Suppressor macrophage treated with lipopolysaccharide for 1 hour (primary cell): ENCODE measurements around the gene MAJIN.
"Not testable (repeated sequence)": the region's sequence is repeated elsewhere in the genome, so short reads cannot be mapped to it uniquely, and the experiment has no call there.

ENCODE experiments used
- DNase-seq, 3 donors: peaks; one replicate each; pipeline ENCODE4 v3.0.0-alpha.2; 2020 to 2022

MAJIN gene, protein sequence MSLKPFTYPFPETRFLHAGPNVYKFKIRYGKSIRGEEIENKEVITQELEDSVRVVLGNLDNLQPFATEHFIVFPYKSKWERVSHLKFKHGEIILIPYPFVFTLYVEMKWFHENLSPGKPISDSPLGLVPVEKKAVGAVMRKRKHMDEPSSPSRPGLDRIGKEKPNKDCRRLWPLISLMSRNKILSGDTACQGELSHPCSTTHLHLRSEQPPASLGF

DNA sequence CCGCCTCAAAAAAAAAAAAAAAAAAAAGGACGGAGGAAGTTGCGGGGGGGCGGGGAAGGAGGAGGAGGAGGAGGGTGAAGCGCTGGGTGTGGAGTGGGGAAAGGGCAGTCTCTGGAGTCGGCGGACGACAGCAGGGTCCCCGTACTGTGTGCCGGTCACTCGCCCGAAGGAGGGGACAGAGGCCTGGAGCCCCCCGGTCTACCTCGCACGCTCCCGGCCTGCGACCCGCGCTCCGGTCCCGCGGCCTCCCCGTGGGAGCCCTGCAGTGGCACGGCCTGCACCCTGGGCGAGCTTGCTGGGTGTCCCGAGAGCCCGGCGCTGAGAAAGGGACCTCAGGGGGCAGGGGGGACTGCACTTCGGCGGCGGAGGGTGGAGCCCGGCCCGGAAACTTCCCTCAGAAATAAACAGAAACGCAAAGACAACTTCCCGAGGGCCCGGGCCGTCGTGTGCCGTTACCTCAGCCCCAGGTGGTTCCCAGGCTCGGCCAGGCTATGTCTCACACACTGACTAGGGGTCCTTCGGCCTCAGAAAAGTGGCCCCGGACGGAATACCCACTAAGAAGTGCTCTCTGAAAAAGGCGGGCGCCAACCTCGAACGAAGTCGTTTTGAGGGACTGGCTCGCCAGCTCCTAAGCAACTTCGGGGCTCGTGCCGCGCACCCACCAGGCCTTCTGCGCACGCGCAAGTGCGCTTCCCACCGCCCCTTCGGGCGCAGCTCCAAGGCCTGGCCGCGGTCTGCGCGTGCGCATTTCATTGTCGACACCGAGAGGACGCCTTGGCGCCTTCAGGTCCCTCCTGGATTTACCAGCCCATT lies at the start of gene MAJIN:
Gene MAJIN (minus strand): TSS at position 688 of the 813 bp plus-strand sequence. CDS start 12,703 bp downstream, outside the sequence.
- DNase-seq = peak; percentile 89 to 95 (median 95)

GRCh38 chr11:65021509-65021908 lies 49.6 kb upstream of the MAJIN start:
- no peak for DNase-seq

DNA sequence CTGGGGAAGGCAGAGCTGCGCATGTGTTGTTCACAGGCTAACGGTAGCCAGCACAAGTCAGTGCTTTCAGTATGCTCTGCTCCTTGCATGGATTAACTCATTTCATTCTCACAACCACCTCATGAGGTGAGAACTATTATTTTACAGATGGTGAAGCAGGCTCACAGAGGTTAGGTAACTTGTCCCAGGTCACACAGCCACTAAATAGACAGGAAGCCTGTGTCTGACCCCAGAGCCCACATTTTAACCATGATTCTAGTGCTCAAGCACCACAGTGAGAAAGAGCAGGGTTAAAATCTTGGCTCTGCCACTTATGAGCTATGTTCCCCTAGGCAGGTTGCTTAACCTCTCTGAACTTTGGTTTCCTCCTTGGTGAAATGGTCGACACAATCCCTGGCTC lies 49.1 kb upstream of the MAJIN start:
- DNase-seq = no peak

GRCh38 chr11:65019824-65020223 lies 47.9 kb upstream of the MAJIN start:
- DNase-seq = no peak

DNA sequence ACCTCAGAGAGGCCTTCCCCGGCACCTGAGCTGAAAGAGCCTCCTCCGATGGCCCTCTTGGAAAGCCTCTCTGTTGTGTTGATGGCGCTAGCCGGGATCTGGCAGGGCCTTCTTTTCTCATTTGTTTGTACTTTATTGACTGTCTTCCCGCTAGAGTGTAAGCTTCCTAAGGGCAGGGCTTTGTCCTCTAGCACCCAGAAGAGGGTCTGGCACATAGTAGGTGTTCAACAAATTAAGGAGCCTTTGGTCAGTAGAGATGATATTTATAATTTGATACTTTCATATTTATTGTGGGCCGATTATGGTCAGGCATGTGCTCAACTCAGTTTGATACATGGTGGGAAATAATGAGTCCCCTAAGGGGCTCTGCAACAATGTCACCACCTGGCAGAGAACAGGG lies 46.0 kb upstream of the MAJIN start:
- DNase-seq = no peak

DNA sequence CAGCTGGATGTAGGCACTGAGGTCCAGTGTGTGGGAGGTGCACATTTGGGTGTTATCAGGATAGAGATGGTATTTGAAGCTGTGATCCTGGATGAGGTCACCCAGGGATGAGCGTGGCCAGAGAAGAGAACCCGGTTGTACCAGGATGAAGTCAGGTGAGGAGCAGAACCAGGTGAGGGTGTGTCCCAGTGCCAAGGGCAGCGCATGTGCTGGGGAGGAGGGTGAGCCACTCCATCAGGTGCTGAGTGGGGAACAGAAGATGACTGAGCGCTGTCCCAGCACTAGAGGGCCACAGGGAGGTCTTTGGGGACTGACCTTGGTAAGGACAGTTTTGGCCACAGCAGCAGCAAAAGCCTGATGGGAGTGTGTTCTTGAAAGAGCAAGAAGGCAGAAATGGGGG lies 44.8 kb upstream of the MAJIN start:
- no peak for DNase-seq

DNA sequence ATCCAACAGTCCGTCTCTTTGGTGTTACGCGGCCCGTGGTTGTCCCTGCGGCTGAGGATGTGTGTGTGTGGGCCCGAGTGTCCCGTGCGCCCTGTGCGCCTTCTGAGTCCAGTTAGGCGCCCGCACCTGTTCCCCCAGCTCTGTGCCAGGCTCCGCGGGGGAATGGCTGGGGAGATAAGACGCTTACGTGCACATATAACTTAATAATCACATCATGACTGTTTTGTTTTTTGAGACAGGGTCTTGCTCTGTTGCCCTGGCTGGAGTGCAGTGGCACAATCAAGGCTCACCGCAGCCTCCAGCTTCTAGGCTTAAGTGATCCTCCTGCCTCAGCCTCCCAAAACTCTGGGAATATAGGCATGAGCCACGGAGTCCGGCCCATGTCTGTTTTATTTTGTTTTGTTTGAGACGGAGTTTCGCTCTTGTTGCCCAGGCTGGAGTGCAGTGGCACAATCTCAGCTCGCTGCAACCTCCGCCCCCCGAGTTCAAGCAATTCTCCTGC lies 42.9 kb upstream of the MAJIN start:
- DNase-seq = no peak

DNA sequence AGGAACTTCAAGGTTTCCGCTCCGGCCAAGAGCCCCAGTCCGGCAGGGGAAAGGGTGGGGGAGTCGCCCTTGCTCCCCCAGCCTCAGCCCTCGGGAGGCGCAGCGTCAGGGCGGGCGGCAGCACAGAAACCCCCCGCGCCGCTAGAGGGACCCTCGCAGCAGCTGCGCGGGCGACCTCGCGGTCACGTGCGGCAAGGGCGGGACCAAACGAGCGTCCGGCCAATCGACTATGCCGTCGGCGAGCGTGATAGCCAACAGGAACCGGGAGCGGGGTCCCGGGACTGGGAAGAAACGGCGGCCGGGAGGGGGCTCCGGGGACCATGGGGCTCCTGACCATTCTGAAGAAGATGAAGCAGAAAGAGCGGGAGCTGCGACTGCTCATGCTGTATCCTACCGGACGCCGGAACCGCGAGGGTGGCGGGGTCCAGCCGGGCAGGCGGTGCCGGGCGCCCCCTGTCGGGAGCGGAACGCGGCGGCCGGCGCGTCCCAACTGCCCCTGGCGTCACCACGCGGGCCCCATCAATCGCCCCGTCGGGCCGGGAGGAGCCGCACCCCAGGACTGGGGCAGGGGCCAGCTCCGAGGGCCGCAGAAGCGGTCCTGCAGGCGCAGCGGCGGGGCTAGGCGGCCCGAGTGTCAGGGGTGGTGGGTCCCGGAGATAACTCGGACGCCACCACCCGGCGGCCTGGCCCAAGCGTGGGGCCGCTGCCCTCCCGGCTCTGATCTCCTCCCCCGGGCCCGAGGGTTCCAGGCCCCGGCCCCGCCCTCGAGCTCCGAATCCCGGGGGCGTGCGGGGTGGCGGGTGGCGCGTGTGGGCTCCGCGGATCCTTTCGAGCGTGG lies 42.2 kb upstream of the MAJIN start, which contains the start of gene ARL2:
Gene ARL2 (plus strand): TSS at position 273 of the 838 bp plus-strand sequence. CDS start 48 bp downstream, at position 321.
- DNase-seq = peak; percentile 92 to 94 (median 94)

DNA sequence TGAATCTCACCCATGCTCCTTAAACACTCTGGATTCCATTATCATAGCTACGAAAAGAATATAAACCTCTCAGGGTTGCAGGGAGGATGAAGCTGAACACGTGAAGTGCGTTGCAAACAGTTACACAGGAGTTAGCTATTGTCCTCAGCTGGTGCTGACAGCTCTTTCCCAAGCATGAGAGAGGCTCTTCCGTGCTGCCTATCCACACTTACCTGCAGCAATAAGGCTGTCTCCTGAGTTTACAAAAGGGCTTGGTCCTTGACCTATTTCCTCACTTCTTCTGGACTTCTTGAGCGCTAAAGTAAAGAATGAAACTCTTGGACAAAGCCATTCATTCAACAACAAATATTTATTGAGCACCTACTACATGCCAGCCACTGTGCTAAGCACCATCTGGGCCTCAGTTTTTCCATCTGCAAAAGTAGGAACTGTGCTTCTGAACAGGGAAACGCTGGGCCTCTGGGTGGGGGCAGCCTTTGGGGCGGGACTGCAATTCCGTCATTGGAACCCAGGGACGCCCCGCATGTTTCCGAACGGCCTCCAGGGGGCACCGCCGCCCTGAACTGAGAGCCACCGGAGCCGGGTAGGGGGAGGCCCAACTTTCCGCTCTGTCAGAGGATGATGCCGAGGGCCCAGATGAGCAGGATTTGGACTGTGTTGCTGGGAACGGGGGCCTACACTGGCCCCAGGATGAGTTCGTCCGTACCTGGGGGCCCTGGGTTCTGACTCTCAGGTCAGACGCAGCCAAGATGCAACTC lies 41.4 kb upstream of the MAJIN start:
- DNase-seq = peak; percentile 94 to 96 (median 96)

GRCh38 chr11:65008873-65009272 lies 37.0 kb upstream of the MAJIN start:
- no peak for DNase-seq

DNA sequence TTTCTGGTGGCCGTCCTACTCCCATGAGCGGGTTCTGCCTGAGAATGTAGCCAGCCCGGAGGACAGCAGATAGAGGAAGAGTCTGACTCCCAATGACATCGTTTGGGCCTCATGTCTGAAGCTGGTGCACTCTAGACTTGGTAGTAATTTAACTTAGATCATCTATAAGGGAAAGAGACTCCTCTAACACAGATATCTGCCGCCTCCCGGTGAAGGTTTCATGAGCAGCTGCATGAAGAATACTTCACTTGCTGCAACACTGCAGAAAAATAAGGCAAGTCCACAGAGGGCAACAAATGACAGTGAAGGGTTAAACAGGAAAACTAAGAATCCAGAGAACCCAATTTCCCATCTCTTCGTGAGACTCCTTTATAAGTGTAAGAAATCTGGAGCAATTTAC lies 36.1 kb upstream of the MAJIN start:
- DNase-seq = no peak

GRCh38 chr11:65003968-65004367 lies 32.1 kb upstream of the MAJIN start:
- not testable (repeated sequence) for DNase-seq

GRCh38 chr11:65003282-65003681 lies 31.4 kb upstream of the MAJIN start:
- no peak for DNase-seq

DNA sequence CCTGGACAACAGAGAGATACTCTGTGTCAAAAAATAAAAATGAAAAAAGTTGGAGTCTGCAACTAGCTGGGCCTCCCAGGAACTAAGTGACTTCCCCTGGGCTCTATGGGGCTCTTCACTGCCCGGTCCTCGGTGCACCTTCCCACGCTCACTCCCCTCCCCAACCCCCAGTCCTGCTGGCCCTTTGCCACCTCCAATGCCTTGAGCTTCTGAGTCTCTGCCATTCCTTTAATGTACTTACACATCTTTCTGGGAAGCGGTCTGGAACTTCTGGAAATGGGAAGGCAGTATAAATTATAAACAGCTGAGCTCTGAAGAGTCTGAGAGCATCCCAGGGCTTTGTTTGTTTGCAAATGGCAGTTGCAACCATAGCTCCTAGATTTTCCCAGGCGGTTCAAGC lies 30.8 kb upstream of the MAJIN start:
- no peak for DNase-seq

DNA sequence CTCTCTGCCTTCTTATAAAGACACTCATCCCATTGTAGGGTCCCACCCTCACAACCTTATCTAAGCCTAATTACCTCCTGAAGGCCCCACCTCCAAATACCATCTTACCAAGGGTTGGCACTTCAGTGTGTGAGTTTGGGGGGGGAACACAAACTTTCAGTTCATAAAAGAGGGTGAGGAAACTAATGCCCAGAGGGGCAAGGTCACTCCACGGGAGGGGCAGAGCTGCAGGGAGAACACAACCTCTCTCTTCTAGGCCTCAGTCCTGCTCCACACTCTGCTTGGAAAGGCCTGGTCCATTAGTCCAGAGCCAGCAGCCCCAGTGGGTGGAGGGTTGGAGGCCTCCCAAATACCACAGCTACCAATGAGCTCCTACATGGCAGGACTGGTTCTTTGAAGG lies 27.6 kb upstream of the MAJIN start:
- no peak for DNase-seq

DNA sequence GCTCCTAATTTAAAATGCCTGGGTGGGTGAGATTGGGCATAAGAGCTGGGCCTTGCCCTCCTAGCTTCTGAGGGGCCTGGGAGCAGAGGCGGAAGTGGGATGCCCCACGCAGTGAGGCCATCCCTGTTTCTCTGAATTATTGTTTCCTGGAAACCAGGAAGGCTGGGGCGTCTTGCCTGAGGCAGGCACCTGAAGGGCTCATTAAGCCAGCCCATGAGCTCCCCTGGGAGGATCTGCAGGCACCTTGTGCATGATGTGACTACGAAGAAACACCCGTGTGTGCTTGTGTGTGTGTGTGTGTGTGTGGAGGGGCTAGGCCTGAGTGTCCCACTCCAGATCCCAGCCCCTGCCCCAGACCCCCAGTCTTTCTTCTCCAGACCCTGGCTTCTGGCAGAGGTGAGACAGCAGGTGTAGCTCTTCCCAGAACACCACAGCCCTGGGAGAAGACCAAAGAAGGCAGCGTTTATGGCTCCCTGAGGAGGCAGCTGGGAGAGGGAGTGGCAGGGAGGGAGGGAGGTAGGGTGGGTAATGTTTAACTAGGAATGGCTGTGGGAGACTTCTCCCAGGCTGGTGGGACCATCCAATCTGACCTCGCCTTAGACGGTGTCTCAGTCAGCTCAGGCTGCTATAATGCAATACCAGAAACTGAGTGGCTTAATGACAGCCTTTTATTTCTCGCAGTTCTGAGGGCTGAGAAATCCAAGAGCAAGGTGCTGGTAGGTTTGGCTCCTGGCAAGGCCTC lies 27.0 kb upstream of the MAJIN start:
- DNase-seq = no peak

DNA sequence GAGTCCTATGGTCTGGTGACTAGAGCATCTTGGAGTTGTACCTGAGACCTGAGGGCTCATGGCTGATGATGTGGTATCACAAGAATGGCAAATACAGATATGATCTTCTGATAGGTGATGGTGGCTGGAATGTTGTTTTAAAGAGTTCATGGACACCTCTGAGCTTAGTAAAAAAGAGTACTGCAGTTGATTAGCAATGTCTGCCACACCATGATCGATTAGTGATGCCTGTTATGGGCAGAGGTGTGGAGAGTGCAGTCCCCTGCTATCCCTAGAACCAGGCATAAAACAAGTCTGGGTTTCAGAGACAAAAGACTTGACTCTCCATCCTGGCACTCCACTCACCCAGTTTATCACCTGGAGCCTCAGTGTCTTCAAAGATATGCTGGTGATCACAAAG lies 26.2 kb upstream of the MAJIN start:
- no peak for DNase-seq

GRCh38 chr11:64996710-64997380 lies 24.9 kb upstream of the MAJIN start, which contains the start of gene BATF2:
TSS of gene BATF2 (minus strand) at chr11:64996971. CDS start at chr11:64996914, 57 bp downstream.
- peak; percentile 93 to 94 (median 93) for DNase-seq

- DNase-seq = no peak
These were observed 24.4 kb upstream of the MAJIN start for GRCh38 chr11:64996327-64996709.

DNA sequence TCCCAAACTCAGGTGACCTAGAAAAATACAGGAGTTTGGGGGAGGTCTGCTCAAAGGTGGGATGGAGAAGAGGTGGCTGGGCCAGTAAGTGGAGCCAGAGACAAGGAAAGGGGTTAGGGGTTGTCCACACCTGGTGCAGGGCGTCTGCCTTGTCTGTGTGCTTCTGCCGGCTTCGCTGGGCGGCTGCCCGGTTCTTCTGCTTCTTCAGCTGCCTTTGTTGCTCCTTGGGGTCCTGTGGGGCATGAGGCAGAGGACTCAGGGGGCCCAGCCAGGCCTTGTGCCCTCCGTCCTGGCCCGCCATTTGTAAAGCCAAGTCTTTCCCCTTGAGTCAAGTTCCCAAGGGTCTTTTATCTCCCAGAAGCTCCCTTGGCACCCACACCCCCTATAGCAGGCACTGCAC lies 22.4 kb upstream of the MAJIN start:
- no peak for DNase-seq
